Peyer's patch (tissue), 4 donors: ENCODE results near the gene MARCHF7. TPM values are rescaled to one million over a fixed set of nuclear protein-coding genes. Genes with fewer than 3 reads are reported as not detected.
"Not testable (repeated sequence)": the region's sequence is repeated elsewhere in the genome, so short reads cannot be mapped to it uniquely, and the experiment has no call there.

Experiments
- DNase-seq, 3 donors: peaks; one replicate each; pipeline ENCODE4 v3.0.0-alpha.2; 2017 to 2019
- H3K27ac ChIP-seq, 4 donors: fragments of 200-600 bp; sonication (generic); one replicate each; pipeline ENCODE4 v1.5.1; 2016 to 2019
- H3K27me3 ChIP-seq, 2 donors: fragments of 200-600 bp; sonication (generic); one replicate each; pipeline ENCODE4 v1.5.1; 2019
- H3K36me3 ChIP-seq, 3 donors: fragments of 200-600 bp; sonication (generic); one replicate each; pipeline ENCODE4 v1.5.1; 2016 to 2019
- H3K4me1 ChIP-seq, 4 donors: fragments of 200-600 bp; sonication (generic); one replicate each; pipeline ENCODE4 v1.5.1; 2016 to 2019
- H3K4me3 ChIP-seq, 4 donors: fragments of 200-600 bp; sonication (generic); 1 replicate in 3 of 4; 2 replicates in 1 of 4; pipeline ENCODE4 v1.5.1; 2016 to 2019; ENCODE audit warnings: mild to moderate bottlenecking in 1 of 4
- H3K9me3 ChIP-seq, 4 donors: fragments of 200-600 bp; sonication (generic); one replicate each; pipeline ENCODE4 v1.5.1; 2016 to 2019; ENCODE audit warnings: mild to moderate bottlenecking in 1 of 4
- CTCF ChIP-seq, 6 experiments: fragments of 450-650 bp in 4 of 6; fragments of 200-600 bp in 2 of 6; sonication (generic) in 1 of 6; IDR thresholded peaks; one replicate each; pipeline ENCODE4 v1.5.1; 2017 to 2019; ENCODE audit warnings: antibody characterized with exemption in 6 of 6, mild to moderate bottlenecking in 3 of 6, moderate library complexity in 1 of 6
- POLR2A ChIP-seq, 2 donors: fragments of 450-650 bp; IDR thresholded peaks; one replicate each; pipeline ENCODE4 v1.5.1; 2017; ENCODE audit warnings: antibody characterized with exemption in 2 of 2, mild to moderate bottlenecking in 2 of 2, moderate library complexity in 2 of 2
- total RNA-seq, 4 donors: library from RNA; depleted of rRNA; stranded (reverse); fragments of >200 nt; gene quantifications; one replicate each; pipeline ENCODE4 v1.1.0, GENCODE V29; 2016

MARCHF7 gene
- total RNA-seq, 4 donors from 2014 or later, result 47.7 to 187 (median 78.7) TPM

DNA sequence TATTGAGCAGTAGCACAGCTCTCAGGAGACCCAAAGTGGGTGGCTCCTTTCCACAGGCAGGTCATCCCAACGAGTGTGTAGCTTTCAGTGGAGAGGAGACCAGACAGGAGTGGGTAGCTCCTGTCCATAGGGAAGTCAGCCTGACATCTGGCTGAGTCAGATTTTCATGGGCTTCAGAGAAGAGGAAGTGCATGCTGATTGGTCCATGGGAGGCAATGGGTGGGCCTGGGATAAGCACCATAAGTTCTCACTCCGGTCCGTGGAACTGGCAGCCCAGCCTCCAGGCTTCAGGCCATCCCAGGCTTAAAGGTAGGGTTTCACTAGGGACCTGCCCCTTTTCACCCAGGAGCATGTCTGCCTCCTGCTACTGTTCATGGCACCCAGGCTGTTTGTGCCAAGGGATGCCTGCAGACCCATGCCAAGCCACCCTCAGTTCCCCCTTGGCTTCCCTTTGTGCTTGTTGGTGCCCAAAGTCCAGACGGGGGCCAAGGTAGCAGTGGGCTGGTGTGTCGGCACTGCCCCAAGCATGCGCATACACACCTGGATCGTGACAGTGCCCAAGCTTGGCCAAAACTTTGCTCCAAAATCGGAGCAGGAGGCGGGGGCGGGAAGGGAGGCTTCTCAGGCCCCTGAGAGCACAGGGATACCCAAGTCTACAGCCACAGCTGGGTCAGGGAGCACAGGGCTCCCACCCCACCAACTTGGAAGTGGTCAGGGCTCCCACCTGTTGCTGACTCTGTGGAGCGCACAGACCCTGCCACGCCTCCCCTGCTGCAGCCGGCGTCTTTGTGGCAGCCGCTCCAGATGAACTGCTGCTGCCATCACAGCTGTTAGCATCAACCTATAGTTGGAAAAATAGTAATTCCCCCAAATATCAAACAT is 26.4 kb downstream of the MARCHF7 start:
- TF ChIP-seq CTCF (IDR thresholded peaks at IDR 0.05) (no peak), POLR2A (IDR thresholded peaks at IDR 0.05) (no peak)
- DNase-seq, result no peak

GRCh38 chr2:159742846-159743245 is 30.5 kb downstream of the MARCHF7 start:
- Histone ChIP-seq H3K27ac (no peak overlapping the region), H3K36me3 (peaks cover 0 to 50% (median 0%) of the 10 kb centered on the region in 3 donors), H3K27me3 (no peaks in the 10 kb centered on the region), H3K4me1 (no peaks in the 10 kb centered on the region), H3K9me3 (no peaks in the 10 kb centered on the region), H3K4me3 (no peak overlapping the region)
- DNase-seq, result no peak
- TF ChIP-seq CTCF (IDR thresholded peaks at IDR 0.05) (no peak), POLR2A (IDR thresholded peaks at IDR 0.05) (no peak)

More for the DNA sequence above, 26.4 kb downstream of the MARCHF7 start:
- Histone ChIP-seq H3K9me3 (no peaks in the 10 kb centered on the region), H3K4me3 (no peak overlapping the region), H3K27me3 (no peaks in the 10 kb centered on the region), H3K27ac (no peak overlapping the region), H3K4me1 (no peaks in the 10 kb centered on the region), H3K36me3 (peaks cover 0 to 51% (median 0%) of the 10 kb centered on the region in 3 donors)

GRCh38 chr2:159744363-159744762 is 32.1 kb downstream of the MARCHF7 start:
- H3K27me3 ChIP-seq, result no peaks in the 10 kb centered on the region
- peaks cover 0 to 50% (median 0%) of the 10 kb centered on the region in 3 donors for H3K36me3 ChIP-seq
- no peak for DNase-seq
- H3K4me1 ChIP-seq, result no peaks in the 10 kb centered on the region
- H3K27ac ChIP-seq, result no peak overlapping the region
- TF ChIP-seq POLR2A (IDR thresholded peaks at IDR 0.05) (no peak), CTCF (IDR thresholded peaks at IDR 0.05) (no peak)
- no peaks in the 10 kb centered on the region for H3K9me3 ChIP-seq
- no peak overlapping the region for H3K4me3 ChIP-seq

GRCh38 chr2:159745237-159745636 is 32.9 kb downstream of the MARCHF7 start:
- not testable (repeated sequence) for H3K9me3 ChIP-seq, H3K27ac ChIP-seq, H3K4me3 ChIP-seq, H3K27me3 ChIP-seq, DNase-seq, H3K4me1 ChIP-seq
- H3K36me3 ChIP-seq, result peaks cover 0 to 54% (median 0%) of the 10 kb centered on the region in 3 donors

DNA sequence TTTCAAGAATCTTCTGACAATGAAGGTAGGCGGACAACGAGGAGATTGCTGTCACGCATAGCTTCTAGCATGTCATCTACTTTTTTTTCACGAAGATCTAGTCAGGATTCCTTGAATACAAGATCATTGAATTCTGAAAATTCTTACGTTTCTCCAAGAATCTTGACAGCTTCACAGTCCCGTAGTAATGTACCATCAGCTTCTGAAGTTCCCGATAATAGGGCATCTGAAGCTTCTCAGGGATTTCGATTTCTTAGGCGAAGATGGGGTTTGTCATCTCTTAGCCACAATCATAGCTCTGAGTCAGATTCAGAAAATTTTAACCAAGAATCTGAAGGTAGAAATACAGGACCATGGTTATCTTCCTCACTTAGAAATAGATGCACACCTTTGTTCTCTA is 35.8 kb downstream of the MARCHF7 start:
- Histone ChIP-seq H3K4me1 (no peaks in the 10 kb centered on the region), H3K27ac (no peak overlapping the region), H3K36me3 (peaks cover 0 to 65% (median 0%) of the 10 kb centered on the region in 3 donors), H3K9me3 (no peaks in the 10 kb centered on the region), H3K27me3 (no peaks in the 10 kb centered on the region), H3K4me3 (no peak overlapping the region)
- DNase-seq, result no peak
- no peak for TF ChIP-seq CTCF (IDR thresholded peaks at IDR 0.05)
- no peak for TF ChIP-seq POLR2A (IDR thresholded peaks at IDR 0.05)

DNA sequence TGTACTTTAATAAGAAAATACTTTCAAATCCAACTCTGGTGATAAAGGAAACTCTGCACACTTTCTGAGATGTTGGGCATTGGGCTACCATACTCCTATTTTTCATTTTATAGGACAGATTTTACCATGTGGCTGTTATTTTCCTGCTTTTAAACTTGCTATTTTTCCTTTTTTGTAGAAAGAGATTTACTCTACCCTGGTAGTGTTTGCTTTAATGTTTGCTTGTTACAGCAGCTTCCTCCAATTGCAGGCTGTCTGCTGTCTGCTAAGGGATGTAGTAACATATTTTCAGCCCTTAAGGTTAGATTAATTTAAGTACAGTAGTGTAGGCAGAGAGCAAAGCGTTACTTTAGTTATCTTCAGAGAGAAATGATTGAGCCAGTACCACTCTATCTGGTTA is 38.6 kb downstream of the MARCHF7 start:
- Histone ChIP-seq H3K4me3 (no peak overlapping the region), H3K36me3 (peaks cover 0 to 76% (median 0%) of the 10 kb centered on the region in 3 donors)

More for the DNA sequence above, 38.6 kb downstream of the MARCHF7 start:
- H3K4me1 ChIP-seq, result no peaks in the 10 kb centered on the region
- TF ChIP-seq CTCF (IDR thresholded peaks at IDR 0.05) (no peak), POLR2A (IDR thresholded peaks at IDR 0.05) (no peak)
- no peak overlapping the region for H3K27ac ChIP-seq
- H3K9me3 ChIP-seq, result no peaks in the 10 kb centered on the region
- no peak for DNase-seq
- no peaks in the 10 kb centered on the region for H3K27me3 ChIP-seq
